HepG2 (cell line): ENCODE results near the gene PHF13. TPM values are rescaled to one million over a fixed set of nuclear protein-coding genes. Genes with fewer than 3 reads are reported as not detected.
A peak's percentile ranks its signal among the peaks of the same experiment; 100 is the strongest.

Source experiments
- AHDC1 ChIP-seq: sonication (generic); formaldehyde crosslinking; IDR thresholded peaks from 2 replicates; pipeline ENCODE4 v1.5.1; 2020; ENCODE audit warnings: mild to moderate bottlenecking, missing genetic modification reagents, borderline replicate concordance
- HINFP ChIP-seq: sonication (generic); formaldehyde crosslinking; IDR thresholded peaks from 2 replicates; pipeline ENCODE4 v1.4.0; 2020; ENCODE audit warnings: low read depth, mild to moderate bottlenecking, missing genetic modification reagents
- MEIS1 ChIP-seq: sonication (generic); formaldehyde crosslinking; IDR thresholded peaks from 2 replicates; pipeline ENCODE4 v1.9.0; 2021; ENCODE audit warnings: mild to moderate bottlenecking, missing genetic modification reagents, moderate library complexity, borderline replicate concordance
- NCOA5 ChIP-seq: sonication (generic); formaldehyde crosslinking; IDR thresholded peaks from 2 replicates; pipeline ENCODE4 v1.4.0; 2020; ENCODE audit warnings: missing genetic modification reagents
- RFX5 ChIP-seq: IDR thresholded peaks from 2 replicates; pipeline ENCODE4 v1.6.1; 2011; ENCODE audit warnings: low read depth, low read length, improper control_type of control experiment
- TARDBP ChIP-seq: sonication (generic); formaldehyde crosslinking; IDR thresholded peaks from 2 replicates; pipeline ENCODE4 v1.8.0; 2022; ENCODE audit warnings: mild to moderate bottlenecking, missing genetic modification reagents
- TIGD3 ChIP-seq: sonication (generic); formaldehyde crosslinking; IDR thresholded peaks from 2 replicates; pipeline ENCODE4 v1.5.1; 2020; ENCODE audit warnings: mild to moderate bottlenecking, missing genetic modification reagents, borderline replicate concordance
- UBTF ChIP-seq: sonication (generic); formaldehyde crosslinking; IDR thresholded peaks from 2 replicates; pipeline ENCODE4 v1.4.0; 2020; ENCODE audit warnings: mild to moderate bottlenecking, missing genetic modification reagents
- ZFYVE20 ChIP-seq: sonication (generic); formaldehyde crosslinking; IDR thresholded peaks from 2 replicates; pipeline ENCODE4 v1.8.0; 2023; ENCODE audit warnings: low read depth, mild to moderate bottlenecking, moderate library complexity, missing genetic modification reagents, borderline replicate concordance
- ZNF430 ChIP-seq: sonication (generic); formaldehyde crosslinking; IDR thresholded peaks from 2 replicates; pipeline ENCODE4 v1.9.0; 2021; ENCODE audit warnings: mild to moderate bottlenecking, missing genetic modification reagents
- ZNF441 ChIP-seq: sonication (generic); formaldehyde crosslinking; IDR thresholded peaks from 2 replicates; pipeline ENCODE4 v1.7.0; 2021; ENCODE audit warnings: missing genetic modification reagents, borderline replicate concordance
- ZNF564 ChIP-seq: sonication (generic); formaldehyde crosslinking; IDR thresholded peaks from 2 replicates; pipeline ENCODE4 v1.8.1; 2023; ENCODE audit warnings: mild to moderate bottlenecking, missing genetic modification reagents
- ZNF597 ChIP-seq: sonication (generic); formaldehyde crosslinking; IDR thresholded peaks from 2 replicates; pipeline ENCODE4 v1.5.0; 2020; ENCODE audit warnings: missing genetic modification reagents
- ZNF670 ChIP-seq: sonication (generic); formaldehyde crosslinking; IDR thresholded peaks from 2 replicates; pipeline ENCODE4 v1.8.0; 2022; ENCODE audit warnings: mild to moderate bottlenecking, missing genetic modification reagents, borderline replicate concordance
- ZNF740 ChIP-seq: sonication (generic); formaldehyde crosslinking; IDR thresholded peaks from 2 replicates; pipeline ENCODE4 v1.4.0; 2020; ENCODE audit warnings: missing genetic modification reagents
- polyA plus RNA-seq, 8 experiments: library from polyadenylated mRNA; depleted of rRNA in 3 of 8; stranded (reverse) in 7 of 8; unstranded in 1 of 8; fragments of >200 nt; fragmentation: Illumina TruSeq in 4 of 8; extraction: Trizol in 4 of 8; gene quantifications; 2 replicates each; pipeline versions ENCODE4 v1.2.1 to v1.2.3, GENCODE V29; 2011 to 2016; ENCODE audit warnings: low read depth in 4 of 8, missing spikeins in 1 of 8, mixed read lengths in 1 of 8; ENCODE audit not compliant: insufficient read depth in 1 of 8
- total RNA-seq, 5 experiments: library from RNA; depleted of rRNA; stranded (reverse); fragments of >200 nt; fragmentation: Illumina TruSeq; extraction: Trizol; gene quantifications; 2 replicates each; pipeline ENCODE4 v1.2.3, GENCODE V29; 2016; ENCODE audit warnings: low read depth in 1 of 5

Gene PHF13
- total and polyA plus RNA-seq, 2 of the 13 experiments (the other 11 are each of a cell fraction or from before 2014, with no cell fraction given) = 4.7 to 7.4 TPM

- 0 out of 2 replicates have a peak, but pooled peaks have one; percentile 11 for TF ChIP-seq ZNF740 (CRISPR knock-in tag)
- TF ChIP-seq TIGD3 (CRISPR knock-in tag) = no peak
- no peak for TF ChIP-seq ZNF564 (CRISPR knock-in tag)
- no peak for TF ChIP-seq HINFP (CRISPR knock-in tag)
- 0 out of 2 replicates have a peak, but pooled peaks have one; percentile 11 for TF ChIP-seq ZNF430 (CRISPR knock-in tag)
- TF ChIP-seq NCOA5 (CRISPR knock-in tag) = no peak
- TF ChIP-seq MEIS1 (CRISPR knock-in tag) = 0 out of 2 replicates have a peak, but pooled peaks have one; percentile 25
- TF ChIP-seq ZNF597 (CRISPR knock-in tag) = 0 out of 2 replicates have a peak, but pooled peaks have one; percentile 56
- peak; percentile 11; the same call in 1 of the 2 replicates for TF ChIP-seq UBTF (CRISPR knock-in tag)
- TF ChIP-seq TARDBP (CRISPR knock-in tag) = peak; percentile 75
- TF ChIP-seq AHDC1 (CRISPR knock-in tag) = no peak
- TF ChIP-seq ZNF670 (CRISPR knock-in tag) = no peak
- no peak for TF ChIP-seq RFX5
- no peak for TF ChIP-seq ZFYVE20
- TF ChIP-seq ZNF441 (CRISPR knock-in tag) = peak; percentile 77; the same call in 1 of the 2 replicates
Observed at GRCh38 chr1:6613361-6614018, at the start of gene PHF13 (continued).
